Measurements from ENCODE around the gene ZFP36L1. TPM values are rescaled to one million over a fixed set of nuclear protein-coding genes. Genes with fewer than 3 reads are reported as not detected.

ZFP36L1 gene
- total and polyA plus RNA-seq, 10 of the 15 experiments (the other 5 are each of a cell fraction or from before 2014, with no cell fraction given), result 22.0 to 184 (median 66.1) TPM

GRCh38 chr14:68824517-68825347, 31.9 kb upstream of the ZFP36L1 start (continued):
- TF ChIP-seq GATAD2B (conservative IDR thresholded peaks at IDR 0.05; ENCODE audit: low read depth) (no peak; the same call in 1 of the 2 replicates), ZNF622 (IDR thresholded peaks at IDR 0.05) (no peak), PAX8 (IDR thresholded peaks at IDR 0.05) (no peak), NFIC (IDR thresholded peaks at IDR 0.05; ENCODE audit: low read depth, low read length) (no peak), RELA (IDR thresholded peaks at IDR 0.05; ENCODE audit: borderline replicate concordance, partially characterized antibody) (no peak), NKRF (conservative IDR thresholded peaks at IDR 0.05) (0 out of 2 replicates have a peak, but pooled peaks have one; percentile 45), SMARCA5 (IDR thresholded peaks at IDR 0.05) (peak; percentile 82; the same call in 1 of the 2 replicates), RAD21 (IDR thresholded peaks at IDR 0.05; ENCODE audit: insufficient read depth, low read depth, low read length) (peak; percentile 64; the same call in 1 of the 2 replicates), SPI1 (IDR thresholded peaks at IDR 0.05; ENCODE audit: borderline replicate concordance, insufficient read depth, low read depth, low read length) (no peak), BRCA1 (IDR thresholded peaks at IDR 0.05; ENCODE audit: low read depth, low read length) (no peak), STAT3 (IDR thresholded peaks at IDR 0.05; ENCODE audit: low read depth, low read length) (no peak), RELB (IDR thresholded peaks at IDR 0.05; ENCODE audit: low read depth) (0 out of 2 replicates have a peak, but pooled peaks have one; percentile 41), REST (IDR thresholded peaks at IDR 0.05; ENCODE audit: low read depth, low read length) (no peak), HSF1 (IDR thresholded peaks at IDR 0.05; ENCODE audit: low read depth, low read length) (peak; percentile 13; the same call in 1 of the 2 replicates), KAT2A (conservative IDR thresholded peaks at IDR 0.05; ENCODE audit: control insufficient read depth, low read depth, low read length) (no peak), RUNX3 (IDR thresholded peaks at IDR 0.05; ENCODE audit: low read length) (no peak), USF2 (IDR thresholded peaks at IDR 0.05; ENCODE audit: borderline replicate concordance, low read depth, low read length) (no peak), TCF7 (IDR thresholded peaks at IDR 0.05; ENCODE audit: borderline replicate concordance) (no peak)

Measured in GM12878 (cell line).